GM21723 (cell line): Measurements from ENCODE around the gene SIGLEC1.

Experiments
- ATAC-seq: cut with Tn5 transposase; IDR thresholded peaks from one replicate; pipeline ENCODE4 v1.9.1; 2021; ENCODE audit warnings: mild to moderate bottlenecking, moderate library complexity; ENCODE audit not compliant: unreplicated experiment

SIGLEC1 gene

DNA sequence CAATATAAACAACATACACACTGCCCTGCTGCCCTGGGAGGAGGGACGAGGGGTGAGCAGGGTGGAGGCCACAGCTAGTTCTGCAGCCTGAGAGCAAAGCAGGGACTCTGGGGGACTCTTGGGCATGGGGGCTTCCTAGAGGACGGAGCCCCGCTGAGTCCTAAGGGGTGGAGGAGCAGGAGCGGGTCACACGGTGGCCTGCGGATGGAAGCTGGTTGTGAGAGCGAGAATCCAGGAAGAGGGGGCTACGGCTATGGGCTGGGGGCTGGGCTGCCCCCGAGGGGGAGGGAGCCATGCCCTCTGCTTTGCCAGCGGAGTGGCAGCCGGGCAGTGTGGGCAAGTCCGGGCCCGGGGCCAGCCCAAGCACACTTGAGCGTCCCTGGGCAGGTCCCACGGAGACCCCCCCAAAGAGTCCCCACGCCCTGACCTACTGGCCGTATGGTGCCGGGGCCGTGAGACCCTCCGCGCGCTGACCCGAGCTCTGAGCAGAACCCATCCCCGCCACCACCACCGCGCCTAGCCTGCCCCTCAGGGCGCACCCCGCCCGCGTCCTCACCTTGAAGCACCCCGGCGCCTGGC lies 31.0 kb downstream of the SIGLEC1 start:
- ATAC-seq, result no peak

DNA sequence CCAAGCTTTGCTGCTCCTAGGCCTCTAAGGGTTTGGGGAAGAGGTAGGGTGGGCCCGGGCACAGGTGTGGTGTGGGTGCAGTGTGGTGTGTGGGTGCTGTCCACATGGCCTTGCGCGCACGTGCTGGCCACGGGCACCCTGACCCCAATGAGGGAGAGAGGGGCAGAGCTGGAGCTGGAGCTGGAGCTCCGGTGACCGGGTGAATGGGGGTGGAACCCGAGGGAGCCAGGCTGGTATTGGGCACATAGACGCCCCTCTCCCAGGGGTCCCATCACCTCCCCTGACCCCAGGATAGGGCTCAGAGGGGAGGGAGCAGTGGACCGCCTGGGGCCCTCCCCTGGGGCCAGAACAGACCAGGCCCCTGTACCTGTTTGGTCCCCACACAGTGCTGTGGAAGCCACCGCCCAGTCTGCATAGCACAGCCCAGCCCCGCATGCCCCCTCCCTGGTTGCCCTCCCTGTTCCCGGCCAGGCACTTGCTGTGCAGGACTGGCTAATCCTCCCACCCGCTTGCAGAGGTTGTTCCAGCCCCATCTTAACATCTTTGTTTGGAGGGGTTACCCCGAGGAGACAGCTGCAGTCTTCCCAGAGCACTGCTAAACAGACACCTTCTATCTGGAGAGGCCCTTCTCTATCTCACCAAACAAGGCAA lies 31.6 kb downstream of the SIGLEC1 start:
- ATAC-seq, result no peak

GRCh38 chr20:3679749-3680700 lies 32.4 kb downstream of the SIGLEC1 start:
- no peak for ATAC-seq

GRCh38 chr20:3678856-3679720 lies 33.3 kb downstream of the SIGLEC1 start:
- no peak for ATAC-seq

DNA sequence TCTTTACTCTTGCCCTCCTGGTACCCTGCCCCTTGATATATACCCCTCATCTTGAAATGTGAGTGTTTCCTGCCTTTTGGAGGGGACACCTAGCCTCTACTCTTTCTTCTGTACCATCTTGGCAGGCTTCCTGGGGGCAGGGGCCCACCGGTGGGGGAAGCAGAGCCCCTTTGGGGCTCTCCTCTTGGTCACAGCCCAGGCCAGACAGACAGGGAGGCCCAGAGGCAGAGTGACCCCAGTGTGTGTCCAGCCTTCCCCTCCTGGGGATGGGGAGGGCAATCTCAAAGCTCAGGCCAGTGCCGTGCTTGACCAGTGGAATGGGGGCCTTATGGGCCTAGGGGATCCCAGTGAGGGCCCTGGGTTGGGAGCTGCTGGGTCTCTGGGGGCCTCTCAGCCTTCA lies 34.2 kb downstream of the SIGLEC1 start:
- no peak for ATAC-seq

DNA sequence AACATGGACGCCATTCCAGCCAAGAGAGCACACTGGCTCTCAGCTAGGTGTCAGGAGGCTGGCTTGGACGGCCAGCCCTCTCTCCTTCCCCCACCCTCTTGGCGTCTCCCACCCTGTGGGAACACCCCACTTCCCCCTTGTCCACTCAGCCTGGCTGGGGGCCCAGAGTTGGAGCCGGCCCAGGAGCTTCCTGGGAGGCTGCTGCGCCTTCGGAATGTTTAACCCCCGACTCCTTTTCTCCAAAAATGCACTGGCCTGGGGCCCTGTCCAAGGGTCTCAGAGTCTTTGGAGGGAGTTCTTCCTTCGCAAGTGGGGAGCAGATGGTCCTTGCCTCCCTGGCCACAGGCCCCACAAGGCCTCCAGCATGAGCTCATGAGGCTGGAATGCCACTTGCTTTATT lies 34.7 kb downstream of the SIGLEC1 start:
- ATAC-seq, result no peak

DNA sequence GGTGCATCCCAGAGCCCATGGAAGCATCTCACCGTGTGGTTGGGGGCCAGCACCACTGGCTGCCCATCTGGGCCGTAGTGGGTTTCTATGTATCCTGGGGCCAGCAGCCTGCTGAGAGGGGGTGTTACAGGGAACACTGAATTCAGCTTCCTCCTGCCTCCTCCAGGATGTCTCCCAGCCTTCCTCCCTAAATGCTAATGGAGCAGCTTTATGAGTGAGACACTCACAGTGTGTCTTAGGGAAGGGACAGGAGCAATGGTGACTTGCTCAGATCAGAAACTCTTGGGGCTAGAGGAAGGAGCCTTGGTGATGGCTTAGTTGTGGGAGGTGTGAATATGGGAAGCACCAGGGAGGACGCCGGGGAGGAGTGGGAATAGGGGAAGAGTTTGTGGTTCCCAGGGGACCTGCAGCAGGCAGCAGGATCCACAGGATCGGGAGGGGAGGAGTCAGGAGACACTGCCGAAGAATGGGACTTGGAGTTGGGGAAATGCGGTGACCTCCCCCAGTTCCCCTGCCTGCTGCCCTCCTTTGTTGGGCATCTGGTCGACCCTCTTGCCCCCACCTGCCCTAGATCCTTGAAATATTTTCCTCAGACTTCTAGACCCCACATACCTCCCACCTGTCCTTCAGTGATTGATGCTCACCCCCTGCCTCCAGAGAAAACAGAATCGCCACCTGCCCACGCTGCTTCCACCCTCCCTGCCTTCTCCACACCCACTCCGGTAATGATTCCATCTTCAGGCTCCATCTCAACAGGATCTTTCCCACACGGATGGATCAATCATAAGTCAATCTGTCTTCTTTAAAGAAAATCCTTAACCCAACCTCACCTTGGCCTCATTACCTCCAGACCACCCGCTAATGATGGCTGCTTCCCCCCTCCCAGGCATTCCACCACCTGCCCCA lies 37.2 kb downstream of the SIGLEC1 start:
- ATAC-seq, result no peak

- no peak for ATAC-seq
These were observed 38.0 kb downstream of the SIGLEC1 start for GRCh38 chr20:3674447-3674846.

DNA sequence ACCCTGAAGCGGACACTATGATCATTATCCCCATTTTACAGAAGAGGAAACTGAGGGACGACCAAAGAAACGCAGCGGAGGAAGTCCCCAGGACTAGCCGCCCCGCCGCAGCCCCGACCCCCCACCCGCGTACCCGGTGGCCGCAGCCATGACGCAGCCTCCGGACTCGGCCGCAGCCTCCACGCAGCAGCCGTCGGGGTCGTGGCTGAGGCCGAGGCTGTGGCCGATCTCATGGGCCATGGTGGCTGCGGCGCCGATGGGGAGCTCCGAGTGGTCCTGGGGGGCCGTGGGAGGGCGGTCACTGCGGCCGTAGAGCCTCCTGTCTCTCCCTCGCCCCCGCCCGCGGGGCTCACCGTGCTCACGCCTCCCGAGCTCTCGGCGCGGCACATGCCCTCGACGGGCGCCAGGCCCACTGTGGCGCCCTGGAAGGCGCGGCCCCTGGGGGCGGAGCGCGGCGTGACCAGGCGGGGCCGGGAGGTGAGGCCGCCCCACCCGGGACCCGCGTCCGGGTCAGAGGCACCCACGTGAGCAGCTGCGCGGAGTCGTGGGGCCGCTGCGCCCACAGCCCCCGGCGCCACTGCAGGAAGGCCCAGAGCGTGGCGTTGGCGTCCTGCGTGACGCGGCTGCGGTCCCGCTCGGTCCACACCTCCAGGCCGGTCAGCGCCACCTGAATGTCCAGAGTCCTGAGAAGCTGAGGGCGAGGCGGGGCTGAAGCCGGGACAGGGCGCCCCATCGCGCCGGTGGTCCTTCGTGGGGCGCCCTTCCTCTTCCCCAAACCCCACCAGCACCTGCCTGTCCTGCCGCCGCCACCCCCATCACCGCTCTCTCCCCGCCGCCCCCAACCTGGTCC lies 39.0 kb downstream of the SIGLEC1 start:
- no peak for ATAC-seq

- ATAC-seq, result no peak
These were observed 39.7 kb downstream of the SIGLEC1 start for GRCh38 chr20:3672547-3673171.

- no peak for ATAC-seq
These were observed 40.3 kb downstream of the SIGLEC1 start for GRCh38 chr20:3671986-3672546.

DNA sequence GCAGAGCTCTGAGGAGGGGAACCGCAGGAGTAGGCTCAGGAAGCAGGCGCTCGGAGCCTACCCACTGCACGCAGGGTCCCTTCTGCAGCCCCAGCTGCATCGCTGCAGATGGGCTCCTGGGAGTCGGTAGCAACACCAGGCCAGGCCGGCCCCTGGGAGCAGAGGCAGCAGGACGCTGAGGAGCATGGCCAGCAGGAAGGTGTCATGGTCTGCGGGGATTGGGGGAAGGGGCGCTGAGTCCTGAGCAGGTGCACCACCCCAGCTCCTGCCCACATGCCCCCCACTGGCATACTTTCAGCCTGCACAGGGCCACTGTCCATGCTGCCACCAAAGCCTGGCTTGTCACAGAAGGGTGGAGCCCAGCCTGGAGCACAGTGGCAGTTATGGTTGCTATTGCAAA lies 41.5 kb downstream of the SIGLEC1 start:
- ATAC-seq, result no peak

GRCh38 chr20:3670511-3670910 lies 41.9 kb downstream of the SIGLEC1 start:
- no peak for ATAC-seq

DNA sequence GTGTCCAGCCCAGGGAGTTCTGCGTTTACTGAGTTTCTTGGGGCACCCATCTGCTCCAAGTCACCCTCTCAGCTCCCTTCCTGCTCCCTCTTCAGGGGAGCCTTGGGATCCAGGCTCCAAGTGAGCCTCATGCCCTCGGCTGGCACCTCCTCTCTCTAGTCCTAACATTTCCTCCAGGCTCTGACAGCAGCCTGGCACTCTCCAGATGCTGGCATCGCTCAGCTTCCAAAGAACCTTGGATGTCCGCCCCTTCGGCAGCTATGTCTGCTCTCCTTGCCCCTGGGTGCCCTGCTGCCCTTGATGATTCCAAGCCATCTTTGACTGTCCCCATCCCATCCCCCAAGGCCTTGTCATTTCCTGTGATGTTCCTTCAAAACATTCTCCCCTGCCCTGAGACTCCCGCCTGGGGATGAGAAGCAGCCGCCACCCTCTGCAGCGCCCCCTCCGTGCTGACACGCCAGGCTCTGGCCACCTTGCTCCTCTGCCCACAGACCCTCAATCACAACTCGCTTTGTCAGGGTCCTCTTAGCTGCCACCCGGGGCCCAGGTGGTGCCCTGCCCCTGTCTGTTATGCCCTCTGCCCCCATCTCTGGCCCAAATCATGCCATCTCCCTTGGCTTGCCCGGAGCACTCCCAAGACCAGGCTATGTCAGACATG lies 42.6 kb downstream of the SIGLEC1 start:
- no peak for ATAC-seq

- no peak for ATAC-seq
These were observed 44.9 kb downstream of the SIGLEC1 start for GRCh38 chr20:3667434-3668037.

DNA sequence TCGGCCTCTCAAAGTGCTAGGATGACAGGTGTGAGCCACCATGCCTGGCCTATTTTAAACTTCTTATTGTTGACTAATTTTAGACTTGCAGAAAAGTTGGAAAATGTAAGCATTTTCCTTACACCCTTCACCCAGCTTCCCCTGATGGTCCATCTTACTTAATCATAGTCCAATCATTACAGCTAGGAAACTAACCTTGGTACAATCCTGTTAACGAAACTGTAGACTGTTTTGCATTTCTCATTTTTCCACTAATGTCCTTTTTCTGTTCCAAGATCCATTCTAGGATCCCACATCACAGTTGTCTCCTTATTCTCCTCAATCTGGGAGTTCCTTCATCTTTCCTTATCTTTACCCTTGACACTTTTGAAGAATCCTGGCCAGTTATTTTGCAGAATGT lies 48.5 kb downstream of the SIGLEC1 start:
- no peak for ATAC-seq

- ATAC-seq, result no peak
These were observed 49.2 kb downstream of the SIGLEC1 start, which contains the start of gene GFRA4 for GRCh38 chr20:3663031-3663701. Gene GFRA4 (minus strand): TSS chr20:3663399. CDS start chr20:3663399, 0 bp downstream.
